GM23248 (cell line): ENCODE results near the gene OR52B2. TPM values are rescaled to one million over a fixed set of nuclear protein-coding genes. Genes with fewer than 3 reads are reported as not detected.

ENCODE experiments used
- DNase-seq: peaks from one replicate; pipeline ENCODE4 v3.0.0-alpha.2; 2015
- H2AFZ ChIP-seq: fragments of 200-600 bp; sonication (generic); 2 replicates; pipeline ENCODE4 v1.6.1; 2016; ENCODE audit warnings: antibody characterized with exemption
- H3F3A ChIP-seq: fragments of 200-600 bp; sonication (generic); 2 replicates; pipeline ENCODE4 v1.6.1; 2016; ENCODE audit warnings: mild to moderate bottlenecking, antibody characterized with exemption, mixed run types; ENCODE audit not compliant: insufficient read depth
- H3K27ac ChIP-seq: fragments of 200-600 bp; sonication (generic); 2 replicates; pipeline ENCODE4 v1.5.1; 2016; ENCODE audit warnings: mild to moderate bottlenecking
- H3K27me3 ChIP-seq: fragments of 200-600 bp; sonication (generic); replicated peaks from 2 replicates; pipeline ENCODE4 v1.6.1; 2016; ENCODE audit warnings: mild to moderate bottlenecking; ENCODE audit not compliant: insufficient read depth
- H3K36me3 ChIP-seq: fragments of 200-600 bp; sonication (generic); 2 replicates; pipeline ENCODE4 v1.6.1; 2016; ENCODE audit warnings: low read depth, mild to moderate bottlenecking
- H3K4me1 ChIP-seq: fragments of 200-600 bp; sonication (generic); 2 replicates; pipeline ENCODE4 v1.6.1; 2016; ENCODE audit warnings: mild to moderate bottlenecking; ENCODE audit not compliant: insufficient read depth
- H3K4me2 ChIP-seq: fragments of 200-600 bp; sonication (generic); one replicate; pipeline ENCODE4 v1.6.1; 2016; ENCODE audit warnings: mild to moderate bottlenecking; ENCODE audit not compliant: unreplicated experiment
- H3K4me3 ChIP-seq: fragments of 200-600 bp; sonication (generic); 2 replicates; pipeline ENCODE4 v1.5.1; 2016; ENCODE audit warnings: mild to moderate bottlenecking
- H3K79me2 ChIP-seq: fragments of 200-600 bp; sonication (generic); 2 replicates; pipeline ENCODE4 v1.6.1; 2016; ENCODE audit warnings: mild to moderate bottlenecking; ENCODE audit not compliant: insufficient read depth
- H3K9ac ChIP-seq: fragments of 200-600 bp; sonication (generic); 2 replicates; pipeline ENCODE4 v1.6.1; 2016; ENCODE audit warnings: mild to moderate bottlenecking
- H3K9me2 ChIP-seq: fragments of 200-600 bp; sonication (generic); 2 replicates; pipeline ENCODE4 v1.6.1; 2016; ENCODE audit warnings: mixed run types, mild to moderate bottlenecking, moderate library complexity; ENCODE audit not compliant: insufficient read depth
- H3K9me3 ChIP-seq: fragments of 200-600 bp; sonication (generic); one replicate; pipeline ENCODE4 v1.6.1; 2017; ENCODE audit warnings: low read depth
- H4K20me1 ChIP-seq: fragments of 200-600 bp; sonication (generic); 2 replicates; pipeline ENCODE4 v1.6.0; 2016; ENCODE audit not compliant: insufficient read depth
- EZH2 ChIP-seq: fragments of 200-600 bp; sonication (generic); IDR thresholded peaks from 2 replicates; pipeline ENCODE4 v1.6.1; 2018; ENCODE audit warnings: antibody characterized with exemption, mild to moderate bottlenecking; ENCODE audit not compliant: insufficient read depth, poor library complexity, severe bottlenecking
- EZH2phosphoT487 ChIP-seq: fragments of 200-600 bp; sonication (generic); IDR thresholded peaks from 2 replicates; pipeline ENCODE4 v1.6.1; 2018; ENCODE audit warnings: antibody characterized with exemption, moderate library complexity, mild to moderate bottlenecking, low read depth; ENCODE audit not compliant: insufficient read depth
- WGBS, 2 experiments: methylation state at CpG; one replicate each; pipeline ENCODE4 v1.1.6; 2015 to 2017; ENCODE audit warnings: low lambda C conversion rate in 2 of 2, low coverage in 1 of 2; ENCODE audit errors: missing lambda C conversion rate in 2 of 2; 5-methylcytosine and 5-hydroxymethylcytosine counted together
- in situ Hi-C: fragments of 300-500 bp; cut with MboI; formaldehyde crosslinking; loops from 2 replicates; pipeline ENCODE4 v1.15.0; 2020
- polyA plus RNA-seq: library from polyadenylated mRNA; unstranded; fragments of >200 nt; fragmentation: Nextera tagmentation; extraction: Ambion mirVana; gene quantifications from 2 replicates; pipeline ENCODE4 v1.2.1, GENCODE V29; 2016
- total RNA-seq: library from RNA; depleted of rRNA; stranded (reverse); fragments of >200 nt; shearing (Covaris generic); gene quantifications from 2 replicates; pipeline ENCODE4 v1.2.3, GENCODE V29; 2014; rRNA removed

The OR52B2 gene
- total and polyA plus RNA-seq, 2 experiments from 2014 or later: not detected

- Histone ChIP-seq H3F3A (no peaks in the 10 kb centered on the region), H3K9me2 (no peaks in the 10 kb centered on the region), H3K79me2 (no peaks in the 10 kb centered on the region), H3K9me3 (no peaks in the 10 kb centered on the region), H3K4me1 (no peaks in the 10 kb centered on the region), H3K4me2 (no peak overlapping the region), H3K27ac (no peak overlapping the region), H4K20me1 (no peaks in the 10 kb centered on the region), H3K4me3 (no peak overlapping the region), H3K9ac (no peak overlapping the region), H2AFZ (no peak overlapping the region), H3K36me3 (no peaks in the 10 kb centered on the region), H3K27me3 (no peaks in the 10 kb centered on the region)
- WGBS, 2 experiments: 11 to 13% methylated on average over 1 of the region's 1 CpG
- in situ Hi-C loops: no loop called here
- no peak for DNase-seq
- TF ChIP-seq EZH2: no peak
- no peak for TF ChIP-seq EZH2phosphoT487
Measured at GRCh38 chr11:6132431-6132830, 37.7 kb downstream of the OR52B2 start.

- Histone ChIP-seq H3K27me3 (no peaks in the 10 kb centered on the region), H3F3A (no peaks in the 10 kb centered on the region), H3K4me1 (no peaks in the 10 kb centered on the region), H3K36me3 (no peaks in the 10 kb centered on the region), H3K9ac (no peak overlapping the region), H4K20me1 (no peaks in the 10 kb centered on the region), H3K9me2 (no peaks in the 10 kb centered on the region), H3K27ac (no peak overlapping the region), H3K9me3 (no peaks in the 10 kb centered on the region), H3K4me2 (no peak overlapping the region), H3K79me2 (no peaks in the 10 kb centered on the region), H2AFZ (no peak overlapping the region), H3K4me3 (no peak overlapping the region)
- 33 to 38% methylated on average over 1 of the region's 1 CpG for WGBS, 2 experiments
- no peak for DNase-seq
- in situ Hi-C loops: no loop called here
- TF ChIP-seq EZH2 (no peak), EZH2phosphoT487 (no peak)
Measured at GRCh38 chr11:6129635-6130034, 40.5 kb downstream of the OR52B2 start.

GRCh38 chr11:6129011-6129410 is 41.1 kb downstream of the OR52B2 start:
- TF ChIP-seq EZH2: no peak
- no peak for TF ChIP-seq EZH2phosphoT487
- no peaks in the 10 kb centered on the region for H4K20me1 ChIP-seq
- WGBS, 2 experiments: 0 to 14% methylated on average over 1 of the region's 1 CpG
- H3K27ac ChIP-seq: no peak overlapping the region
- H3F3A ChIP-seq: no peaks in the 10 kb centered on the region
- H3K9ac ChIP-seq: no peak overlapping the region
- in situ Hi-C loops: no loop called here
- no peaks in the 10 kb centered on the region for H3K36me3 ChIP-seq
- no peaks in the 10 kb centered on the region for H3K9me3 ChIP-seq
- no peaks in the 10 kb centered on the region for H3K4me1 ChIP-seq
- no peak overlapping the region for H2AFZ ChIP-seq
- no peaks in the 10 kb centered on the region for H3K9me2 ChIP-seq
- H3K4me2 ChIP-seq: no peak overlapping the region
- H3K79me2 ChIP-seq: no peaks in the 10 kb centered on the region
- H3K27me3 ChIP-seq: no peaks in the 10 kb centered on the region
- no peak overlapping the region for H3K4me3 ChIP-seq
- DNase-seq: no peak

- Histone ChIP-seq H3K27ac (no peak overlapping the region), H3K9me3 (no peaks in the 10 kb centered on the region), H3K4me3 (no peak overlapping the region), H3K4me1 (no peaks in the 10 kb centered on the region), H3K27me3 (no peaks in the 10 kb centered on the region), H3K9ac (no peak overlapping the region), H4K20me1 (no peaks in the 10 kb centered on the region), H2AFZ (no peak overlapping the region), H3F3A (no peaks in the 10 kb centered on the region), H3K36me3 (no peaks in the 10 kb centered on the region), H3K79me2 (no peaks in the 10 kb centered on the region), H3K9me2 (no peaks in the 10 kb centered on the region), H3K4me2 (no peak overlapping the region)
- WGBS, 2 experiments: 15 to 17% methylated on average over 4 of the region's 4 CpGs
- in situ Hi-C loops: no loop called here
- DNase-seq: peak; percentile 43
- TF ChIP-seq EZH2phosphoT487 (no peak), EZH2 (no peak)
Measured at GRCh38 chr11:6127881-6128280, 42.2 kb downstream of the OR52B2 start.

GRCh38 chr11:6124245-6124644 is 45.9 kb downstream of the OR52B2 start:
- TF ChIP-seq EZH2phosphoT487 (no peak), EZH2 (no peak)
- no peak overlapping the region for H3K4me3 ChIP-seq
- no peaks in the 10 kb centered on the region for H3K4me1 ChIP-seq
- no peak for DNase-seq
- H3K9ac ChIP-seq: no peak overlapping the region
- H3K27ac ChIP-seq: no peak overlapping the region
- H3K4me2 ChIP-seq: no peak overlapping the region
- WGBS, 2 experiments: 20 to 28% methylated on average over 3 of the region's 3 CpGs
- no peaks in the 10 kb centered on the region for H3K79me2 ChIP-seq
- H2AFZ ChIP-seq: no peak overlapping the region
- H3K9me3 ChIP-seq: no peaks in the 10 kb centered on the region
- in situ Hi-C loops: no loop called here
- no peaks in the 10 kb centered on the region for H4K20me1 ChIP-seq
- H3F3A ChIP-seq: no peaks in the 10 kb centered on the region
- H3K36me3 ChIP-seq: no peaks in the 10 kb centered on the region
- H3K9me2 ChIP-seq: no peaks in the 10 kb centered on the region
- no peaks in the 10 kb centered on the region for H3K27me3 ChIP-seq

Other genes with a start within 250 kb of the OR52B2 start
- gene OR56A3, start 228.1 kb downstream of the OR52B2 start, total RNA-seq: not detected in 2 replicates
- gene OR56A3, start 228.1 kb downstream of the OR52B2 start, polyA plus RNA-seq: not detected in 2 replicates
- not detected in 2 replicates for gene OR56A5, start 201.8 kb downstream of the OR52B2 start, total RNA-seq
- not detected in 2 replicates for gene OR56A5, start 201.8 kb downstream of the OR52B2 start, polyA plus RNA-seq
- gene OR52L1, start 183.3 kb downstream of the OR52B2 start, total RNA-seq: not detected in 2 replicates
- gene OR52L1, start 183.3 kb downstream of the OR52B2 start, polyA plus RNA-seq: not detected in 2 replicates
- not detected in 2 replicates for gene OR56A4, start 163.4 kb downstream of the OR52B2 start, total RNA-seq
- not detected in 2 replicates for gene OR56A4, start 163.4 kb downstream of the OR52B2 start, polyA plus RNA-seq
- not detected in 2 replicates for gene OR56A1, start 139.6 kb downstream of the OR52B2 start, total RNA-seq
- not detected in 2 replicates for gene OR56A1, start 139.6 kb downstream of the OR52B2 start, polyA plus RNA-seq
- gene OR56B4, start 62.6 kb downstream of the OR52B2 start, total RNA-seq: not detected in 2 replicates
- not detected in 2 replicates for gene OR56B4, start 62.6 kb downstream of the OR52B2 start, polyA plus RNA-seq
- gene OR52W1, start 28.9 kb upstream of the OR52B2 start, total RNA-seq: not detected in 2 replicates
- not detected in 2 replicates for gene OR52W1, start 28.9 kb upstream of the OR52B2 start, polyA plus RNA-seq
- not detected in 2 replicates for gene C11orf42, start 35.2 kb upstream of the OR52B2 start, total RNA-seq
- gene C11orf42, start 35.2 kb upstream of the OR52B2 start, polyA plus RNA-seq: 0.16 TPM in 1 of 2 replicates, not detected in the other
- 14.7 and 25.4 TPM in 2 replicates for gene FHIP1B, start 64.3 kb upstream of the OR52B2 start, total RNA-seq
- gene FHIP1B, start 64.3 kb upstream of the OR52B2 start, polyA plus RNA-seq: 9.2 and 10.9 TPM in 2 replicates
- not detected in 2 replicates for gene CNGA4, start 68.8 kb upstream of the OR52B2 start, total RNA-seq
- not detected in 2 replicates for gene CNGA4, start 68.8 kb upstream of the OR52B2 start, polyA plus RNA-seq
- gene CCKBR, start 89.5 kb upstream of the OR52B2 start, total RNA-seq: not detected in 2 replicates
- gene CCKBR, start 89.5 kb upstream of the OR52B2 start, polyA plus RNA-seq: not detected in 2 replicates
- gene CAVIN3, start 150.2 kb upstream of the OR52B2 start, total RNA-seq: 392 and 456 TPM in 2 replicates
- gene CAVIN3, start 150.2 kb upstream of the OR52B2 start, polyA plus RNA-seq: 290 and 301 TPM in 2 replicates
- gene SMPD1, start 220.1 kb upstream of the OR52B2 start, total RNA-seq: 70.1 and 87.8 TPM in 2 replicates
- 67.9 and 72.3 TPM in 2 replicates for gene SMPD1, start 220.1 kb upstream of the OR52B2 start, polyA plus RNA-seq
- 43.8 and 46.2 TPM in 2 replicates for gene APBB1, start 248.8 kb upstream of the OR52B2 start, total RNA-seq
- 42.3 and 43.1 TPM in 2 replicates for gene APBB1, start 248.8 kb upstream of the OR52B2 start, polyA plus RNA-seq